Endothelial cell of umbilical vein (primary cell): ENCODE measurements around the gene BIRC6. TPM values are rescaled to one million over a fixed set of nuclear protein-coding genes. Genes with fewer than 3 reads are reported as not detected.

ENCODE experiments used
- BruUV-seq: library from RNA; stranded (reverse); fragments of 400-500 nt; replicated peaks from 2 replicates; lab custom pipeline; 2021; lab: Mats Ljungman, UMichigan
- CTCF ChIA-PET: fragments of 300-600, 350-600 bp; sonication (Branson Sonifier 250); formaldehyde crosslinking; loops from one replicate; lab custom pipeline; 2021; ENCODE audit warnings: antibody characterized with exemption, inconsistent platforms; lab: Charles Lee
- POLR2A ChIA-PET: fragments of 300-600, 350-600 bp; sonication (Branson Sonifier 250); formaldehyde crosslinking; loops from one replicate; lab custom pipeline; 2021; ENCODE audit warnings: antibody characterized with exemption, inconsistent platforms; lab: Charles Lee
- DNase-seq: peaks from one replicate; pipeline ENCODE4 v3.0.0-alpha.2; 2011; ENCODE audit warnings: low read depth, low spot score
- FAIRE-seq: peaks from 2 replicates; lab custom pipeline; 2011; peaks lifted over from hg19 to GRCh38; lab: Jason Lieb, UNC
- H2AFZ ChIP-seq: 2 replicates; pipeline ENCODE4 v1.6.0; 2012; ENCODE audit warnings: low read depth, low read length, control low read depth, inconsistent platforms
- H3K27ac ChIP-seq: 2 replicates; pipeline ENCODE4 v1.5.1; 2011; ENCODE audit warnings: low read depth, mild to moderate bottlenecking, control low read depth, low read length, moderate library complexity; ENCODE audit not compliant: insufficient read depth
- H3K27me3 ChIP-seq, 2 experiments: 2 replicates each; pipeline versions ENCODE4 v1.6.0 to v1.6.1; 2011; ENCODE audit warnings: low read length in 2 of 2, mixed read lengths in 1 of 2; ENCODE audit not compliant: control insufficient read depth in 2 of 2, insufficient read depth in 2 of 2
- H3K36me3 ChIP-seq, 2 experiments: 2 replicates in 1 of 2; 3 replicates in 1 of 2; pipeline ENCODE4 v1.5.1; 2011; ENCODE audit warnings: low read length in 2 of 2, mild to moderate bottlenecking in 1 of 2, moderate library complexity in 1 of 2; ENCODE audit not compliant: control insufficient read depth in 2 of 2, insufficient read depth in 2 of 2; ENCODE audit errors: extremely low read depth in 1 of 2
- H3K4me1 ChIP-seq: 3 replicates; pipeline ENCODE4 v1.5.1; 2011; ENCODE audit warnings: mild to moderate bottlenecking, low read length; ENCODE audit not compliant: control insufficient read depth, insufficient read depth; ENCODE audit errors: extremely low read depth
- H3K4me2 ChIP-seq: 2 replicates; pipeline ENCODE4 v1.6.1; 2011; ENCODE audit warnings: low read length, control low read depth, mixed read lengths; ENCODE audit not compliant: insufficient read depth
- H3K4me3 ChIP-seq, 3 experiments: fragments of 200-600 bp in 1 of 3; sonication (generic), shearing (Covaris generic) in 1 of 3; replicated peaks in 1 of 3; 2 replicates each; pipeline ENCODE4 v1.5.1; 2011 to 2016; ENCODE audit warnings: control low read depth in 3 of 3, low read length in 3 of 3, mild to moderate bottlenecking in 2 of 3, inconsistent platforms in 1 of 3, low read depth in 1 of 3, moderate library complexity in 1 of 3; ENCODE audit not compliant: insufficient read depth in 1 of 3
- H3K79me2 ChIP-seq: 2 replicates; pipeline ENCODE4 v1.6.0; 2012; ENCODE audit warnings: low read length, inconsistent platforms; ENCODE audit not compliant: control insufficient read depth, insufficient read depth
- H3K9ac ChIP-seq: replicated peaks from 2 replicates; pipeline ENCODE3; 2011; ENCODE audit warnings: low read length, control low read depth; ENCODE audit not compliant: insufficient read depth; ENCODE audit errors: extremely low read depth
- H3K9me1 ChIP-seq: replicated peaks from 3 replicates; pipeline ENCODE4 v1.6.0; 2011; ENCODE audit warnings: mild to moderate bottlenecking, low read length; ENCODE audit not compliant: control insufficient read depth, insufficient read depth; ENCODE audit errors: extremely low read depth
- H3K9me3 ChIP-seq: replicated peaks from 2 replicates; pipeline ENCODE4 v1.5.1; 2012; ENCODE audit warnings: low read length, inconsistent platforms; ENCODE audit not compliant: control insufficient read depth, insufficient read depth
- H4K20me1 ChIP-seq: replicated peaks from 2 replicates; pipeline ENCODE3; 2011; ENCODE audit warnings: mild to moderate bottlenecking, low read length; ENCODE audit not compliant: control insufficient read depth, insufficient read depth; ENCODE audit errors: extremely low read depth
- EZH2 ChIP-seq: IDR thresholded peaks from 2 replicates; pipeline ENCODE4 v1.6.1; 2012; ENCODE audit warnings: borderline replicate concordance, low read depth, mild to moderate bottlenecking, moderate library complexity, low read length, inconsistent platforms; ENCODE audit not compliant: severe bottlenecking
- FOS ChIP-seq: IDR thresholded peaks from 2 replicates; pipeline ENCODE4 v1.6.1; 2011; ENCODE audit warnings: mild to moderate bottlenecking, low read length, moderate library complexity, borderline replicate concordance; ENCODE audit not compliant: insufficient read depth
- GATA2 ChIP-seq: IDR thresholded peaks from 2 replicates; pipeline ENCODE4 v1.7.0; 2011; ENCODE audit warnings: low read depth, mild to moderate bottlenecking, moderate library complexity, mixed read lengths, low read length; ENCODE audit not compliant: insufficient read length, insufficient read depth
- JUN ChIP-seq: IDR thresholded peaks from 2 replicates; pipeline ENCODE4 v1.6.1; 2011; ENCODE audit warnings: borderline replicate concordance, low read depth; ENCODE audit not compliant: insufficient read length, insufficient read depth
- MYC ChIP-seq: IDR thresholded peaks from one replicate; pipeline ENCODE4 v1.6.1; 2011; ENCODE audit warnings: mild to moderate bottlenecking, low read depth, low read length
- POLR2A ChIP-seq: IDR thresholded peaks from 2 replicates; pipeline ENCODE4 v1.6.1; 2012; ENCODE audit warnings: low read depth, mild to moderate bottlenecking, control low read depth, low read length
- POLR2AphosphoS5 ChIP-seq: IDR thresholded peaks from 2 replicates; pipeline ENCODE4 v1.6.1; 2012; ENCODE audit warnings: low read depth, mild to moderate bottlenecking, control low read depth, low read length, moderate library complexity; ENCODE audit not compliant: insufficient read depth
- dilution Hi-C: fragments of 300-500 bp; cut with MboI; formaldehyde crosslinking; loops from one replicate; pipeline ENCODE4 v1.15.0; 2019; ENCODE audit warnings: low sequenced_read_pairs; ENCODE audit not compliant: extremely low pct_ligation_motif_present
- intact Hi-C: fragments of 100-400 bp; cut with micrococcal nuclease; formaldehyde crosslinking; loops from one replicate; pipeline ENCODE4 v1.10.0; 2022
- polyA plus RNA-seq, 4 experiments: library from polyadenylated mRNA; depleted of rRNA in 3 of 4; stranded (reverse) in 3 of 4; unstranded in 1 of 4; fragments of >200 nt; gene quantifications; 2 replicates each; pipeline versions ENCODE4 v1.2.1 to v1.2.3, GENCODE V29; 2011 to 2012; ENCODE audit warnings: missing spikeins in 1 of 4
- total RNA-seq: library from RNA; stranded (reverse); gene quantifications from 2 replicates; pipeline ENCODE4 v1.2.3, GENCODE V29; 2021
- TF ChIP-seq, protein P1 (sequence below), 2 donors: IDR thresholded peaks; 1 replicate in 1 of 2; 2 replicates in 1 of 2; pipeline ENCODE4 v1.5.1; 2011; ENCODE audit warnings: low read length in 2 of 2, mild to moderate bottlenecking in 2 of 2, moderate library complexity in 2 of 2, control low read depth in 1 of 2, inconsistent platforms in 1 of 2, low read depth in 1 of 2; ENCODE audit not compliant: insufficient read depth in 1 of 2; ENCODE audit errors: extremely low read depth in 1 of 2
- TF ChIP-seq, protein P2 (sequence below): IDR thresholded peaks from 2 replicates; pipeline ENCODE4 v1.6.1; 2011; ENCODE audit not compliant: insufficient read depth, insufficient read length

The BIRC6 gene
- total and polyA plus RNA-seq, 2 donors (not counting 3 experiments of a cell fraction or from before 2014, with no cell fraction given): 34.2 to 83.1 TPM

DNA sequence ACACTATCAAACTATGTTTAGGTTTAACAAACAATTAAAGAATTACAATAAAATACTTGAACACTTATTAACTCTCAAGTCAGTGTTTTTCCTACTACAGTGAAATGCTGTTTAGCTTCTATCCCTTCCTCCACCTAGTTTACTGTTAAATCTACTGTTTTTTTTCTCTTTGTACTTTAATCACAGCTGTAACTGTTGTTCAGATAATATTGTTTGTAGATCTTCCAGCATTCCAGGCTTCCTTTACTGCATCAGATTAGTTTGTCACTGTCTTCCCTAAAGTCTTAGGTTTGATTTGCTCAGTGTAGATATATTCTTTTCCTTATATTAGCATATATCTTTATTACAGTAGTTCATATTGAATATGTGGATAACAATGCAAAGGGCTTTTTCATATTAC lies 22.5 kb downstream of the BIRC6 start:
- DNase-seq (peak; percentile 26), FAIRE-seq (no peak)
- ChIA-PET POLR2A (no interaction called here), CTCF (interaction anchor here (0.8 kb wide), 1 partner anchor 10 kb away, joined by 3 read pairs; no protein-coding TSS in a partner anchor)
- no TSS peak for BruUV-seq
- no peak for TF ChIP-seq EZH2
- TF ChIP-seq, protein P1, sequence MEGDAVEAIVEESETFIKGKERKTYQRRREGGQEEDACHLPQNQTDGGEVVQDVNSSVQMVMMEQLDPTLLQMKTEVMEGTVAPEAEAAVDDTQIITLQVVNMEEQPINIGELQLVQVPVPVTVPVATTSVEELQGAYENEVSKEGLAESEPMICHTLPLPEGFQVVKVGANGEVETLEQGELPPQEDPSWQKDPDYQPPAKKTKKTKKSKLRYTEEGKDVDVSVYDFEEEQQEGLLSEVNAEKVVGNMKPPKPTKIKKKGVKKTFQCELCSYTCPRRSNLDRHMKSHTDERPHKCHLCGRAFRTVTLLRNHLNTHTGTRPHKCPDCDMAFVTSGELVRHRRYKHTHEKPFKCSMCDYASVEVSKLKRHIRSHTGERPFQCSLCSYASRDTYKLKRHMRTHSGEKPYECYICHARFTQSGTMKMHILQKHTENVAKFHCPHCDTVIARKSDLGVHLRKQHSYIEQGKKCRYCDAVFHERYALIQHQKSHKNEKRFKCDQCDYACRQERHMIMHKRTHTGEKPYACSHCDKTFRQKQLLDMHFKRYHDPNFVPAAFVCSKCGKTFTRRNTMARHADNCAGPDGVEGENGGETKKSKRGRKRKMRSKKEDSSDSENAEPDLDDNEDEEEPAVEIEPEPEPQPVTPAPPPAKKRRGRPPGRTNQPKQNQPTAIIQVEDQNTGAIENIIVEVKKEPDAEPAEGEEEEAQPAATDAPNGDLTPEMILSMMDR (IDR thresholded peaks at IDR 0.05; ENCODE audit: extremely low read depth in 1 of 2, insufficient read depth in 1 of 2, low read depth in 1 of 2, low read length in 2 of 2): no peak
- no peak for TF ChIP-seq JUN
- TF ChIP-seq POLR2AphosphoS5: no peak
- TF ChIP-seq MYC: no peak
- no peak for TF ChIP-seq GATA2
- TF ChIP-seq, protein P2, sequence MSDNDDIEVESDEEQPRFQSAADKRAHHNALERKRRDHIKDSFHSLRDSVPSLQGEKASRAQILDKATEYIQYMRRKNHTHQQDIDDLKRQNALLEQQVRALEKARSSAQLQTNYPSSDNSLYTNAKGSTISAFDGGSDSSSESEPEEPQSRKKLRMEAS: no peak
- no peak for TF ChIP-seq POLR2A
- no peak for TF ChIP-seq FOS
- Histone ChIP-seq H3K27ac (no peak overlapping the region), H3K4me3 (no peak overlapping the region), H3K9ac (no peak overlapping the region), H3K36me3 (peaks cover 0 to 3% of the 10 kb centered on the region in 2 experiments), H3K9me1 (peaks cover 7% of the 10 kb centered on the region), H3K9me3 (no peaks in the 10 kb centered on the region), H4K20me1 (peaks cover 18% of the 10 kb centered on the region), H3K4me2 (no peak overlapping the region), H3K4me1 (peaks cover 2% of the 10 kb centered on the region), H2AFZ (no peak overlapping the region), H3K27me3 (no peaks in the 10 kb centered on the region), H3K79me2 (peaks cover 57% of the 10 kb centered on the region)
- dilution Hi-C loops (no loop called here), intact Hi-C loops (no loop called here)
